Measurements from ENCODE around the gene ZCCHC3. TPM values are rescaled to one million over a fixed set of nuclear protein-coding genes. Genes with fewer than 3 reads are reported as not detected.

ZCCHC3 gene
- total and polyA plus RNA-seq, 7 donors = 6.0 to 22.1 (median 11.7) TPM

GRCh38 chr20:305745-306144 lies 8.4 kb downstream of the ZCCHC3 start:
- no peak for DNase-seq
- H3K4me1 ChIP-seq = peaks cover 0 to 31% (median 27%) of the 10 kb centered on the region in 4 donors
- TF ChIP-seq EP300 (IDR thresholded peaks at IDR 0.05) (no peak), POLR2AphosphoS5 (IDR thresholded peaks at IDR 0.05) (no peak), POLR2A (IDR thresholded peaks at IDR 0.05) (no peak), CTCF (IDR thresholded peaks at IDR 0.05) (no peak)
- H3K27me3 ChIP-seq = no peaks in the 10 kb centered on the region
- intact Hi-C loops (cut with DNase I) = no loop called here
- WGBS, 2 donors = 65 to 82% methylated on average over 11 of the region's 11 CpGs
- H3K9me3 ChIP-seq = no peaks in the 10 kb centered on the region
- no peaks in the 10 kb centered on the region for H3K36me3 ChIP-seq
- H3K27ac ChIP-seq = no peak overlapping the region
- H3K4me3 ChIP-seq = no peak overlapping the region

- Histone ChIP-seq H3K4me1 (peaks cover 0 to 20% (median 19%) of the 10 kb centered on the region in 4 donors), H3K9me3 (no peaks in the 10 kb centered on the region), H3K36me3 (no peaks in the 10 kb centered on the region), H3K27ac (peak overlapping the region in 2 of 4 donors; percentile 11 to 87), H3K4me3 (no peak overlapping the region), H3K27me3 (no peaks in the 10 kb centered on the region)
- DNase-seq = no peak
- TF ChIP-seq CTCF (IDR thresholded peaks at IDR 0.05) (no peak), POLR2AphosphoS5 (IDR thresholded peaks at IDR 0.05) (no peak), EP300 (IDR thresholded peaks at IDR 0.05) (no peak), POLR2A (IDR thresholded peaks at IDR 0.05) (no peak)
- 61 to 72% methylated on average over 7 of the region's 7 CpGs for WGBS, 2 donors
- intact Hi-C loops (cut with DNase I) = no loop called here
These were observed 11.2 kb downstream of the ZCCHC3 start for GRCh38 chr20:308427-309038.

- TF ChIP-seq EP300 (IDR thresholded peaks at IDR 0.05) = no peak
- no peak for TF ChIP-seq CTCF (IDR thresholded peaks at IDR 0.05)
- TF ChIP-seq POLR2A (IDR thresholded peaks at IDR 0.05) = no peak
- no peak for TF ChIP-seq POLR2AphosphoS5 (IDR thresholded peaks at IDR 0.05)
- intact Hi-C loops (cut with DNase I) = no loop called here
- Histone ChIP-seq H3K36me3 (no peaks in the 10 kb centered on the region), H3K9me3 (no peaks in the 10 kb centered on the region), H3K4me3 (peak overlapping the region in 3 of 4 donors; percentile 47 to 57 (median 50)), H3K27me3 (no peaks in the 10 kb centered on the region), H3K27ac (peak overlapping the region; percentile 84 to 87 (median 86)), H3K4me1 (peaks cover 0 to 20% (median 19%) of the 10 kb centered on the region in 4 donors)
- WGBS, 2 donors = 22 to 35% methylated on average over 6 of the region's 6 CpGs
- DNase-seq = no peak
These were observed 12.0 kb downstream of the ZCCHC3 start for GRCh38 chr20:309306-309840.

GRCh38 chr20:309841-310644 lies 12.7 kb downstream of the ZCCHC3 start:
- H3K27ac ChIP-seq = peak overlapping the region; percentile 84 to 87 (median 86)
- WGBS, 2 donors = 9 to 39% methylated on average over 31 of the region's 31 CpGs
- peak overlapping the region; percentile 22 to 57 (median 48) for H3K4me3 ChIP-seq
- no peaks in the 10 kb centered on the region for H3K27me3 ChIP-seq
- DNase-seq = peak; percentile 99
- no peak for TF ChIP-seq EP300 (IDR thresholded peaks at IDR 0.05)
- TF ChIP-seq POLR2AphosphoS5 (IDR thresholded peaks at IDR 0.05) = peak in 3 of 4 donors; percentile 13 to 66 (median 47)
- TF ChIP-seq POLR2A (IDR thresholded peaks at IDR 0.05) = no peak
- no peak for TF ChIP-seq CTCF (IDR thresholded peaks at IDR 0.05)
- H3K36me3 ChIP-seq = no peaks in the 10 kb centered on the region
- H3K4me1 ChIP-seq = peaks cover 0 to 20% (median 19%) of the 10 kb centered on the region in 4 donors
- intact Hi-C loops (cut with DNase I) = loop anchor here (2.0 kb wide), 1 partner anchor 15 kb away; the partner anchor contains the start of gene SOX12
- H3K9me3 ChIP-seq = no peaks in the 10 kb centered on the region
